Calu3 (cell line): Measurements from ENCODE around the gene CELSR1. TPM values are rescaled to one million over a fixed set of nuclear protein-coding genes. Genes with fewer than 3 reads are reported as not detected.

Source experiments
- BruUV-seq: library from RNA; stranded (reverse); fragments of 400-500 nt; replicated peaks from 2 replicates; lab custom pipeline; 2021; lab: Mats Ljungman, UMichigan
- CTCF ChIA-PET: fragments of 300-600 bp; sonication (Branson Sonifier 250); formaldehyde crosslinking; loops from one replicate; lab custom pipeline; 2022; ENCODE audit warnings: antibody characterized with exemption; lab: Charles Lee
- DNase-seq: peaks from one replicate; pipeline ENCODE4 v3.0.0; 2022
- H3K27ac Mint-ChIP-seq: one replicate; pipeline ENCODE4 v1.8.0; 2022; ENCODE audit warnings: mixed read lengths; ENCODE audit not compliant: unreplicated experiment
- H3K27me3 Mint-ChIP-seq: one replicate; pipeline ENCODE4 v1.8.0; 2022; ENCODE audit warnings: mixed read lengths; ENCODE audit not compliant: unreplicated experiment
- H3K36me3 Mint-ChIP-seq: one replicate; pipeline ENCODE4 v1.8.0; 2022; ENCODE audit warnings: mild to moderate bottlenecking, moderate library complexity, mixed read lengths; ENCODE audit not compliant: insufficient read depth, unreplicated experiment
- H3K4me1 Mint-ChIP-seq: one replicate; pipeline ENCODE4 v1.8.0; 2022; ENCODE audit warnings: mild to moderate bottlenecking, low read depth, mixed read lengths; ENCODE audit not compliant: unreplicated experiment
- H3K4me3 Mint-ChIP-seq: one replicate; pipeline ENCODE4 v1.8.0; 2022; ENCODE audit warnings: mild to moderate bottlenecking, low read depth, moderate library complexity, mixed read lengths; ENCODE audit not compliant: unreplicated experiment
- H3K9me3 Mint-ChIP-seq: one replicate; pipeline ENCODE4 v1.8.0; 2022; ENCODE audit warnings: low read depth, mixed read lengths; ENCODE audit not compliant: unreplicated experiment
- intact Hi-C: fragments of 100-400 bp; cut with micrococcal nuclease; formaldehyde crosslinking; loops from one replicate; pipeline ENCODE4 v1.10.0; 2022; ENCODE audit not compliant: unreplicated experiment
- total RNA-seq: library from RNA; stranded (reverse); gene quantifications from 2 replicates; pipeline ENCODE4 v1.2.3, GENCODE V29; 2022
- TF ChIP-seq, protein P1 (sequence below): fragments of 200-600 bp; IDR thresholded peaks from one replicate; pipeline ENCODE4 v1.8.0; 2022; ENCODE audit warnings: antibody characterized with exemption; ENCODE audit not compliant: unreplicated experiment

CELSR1 gene
- total RNA-seq, 1 experiment from 2014 or later: 45.5 TPM

DNA sequence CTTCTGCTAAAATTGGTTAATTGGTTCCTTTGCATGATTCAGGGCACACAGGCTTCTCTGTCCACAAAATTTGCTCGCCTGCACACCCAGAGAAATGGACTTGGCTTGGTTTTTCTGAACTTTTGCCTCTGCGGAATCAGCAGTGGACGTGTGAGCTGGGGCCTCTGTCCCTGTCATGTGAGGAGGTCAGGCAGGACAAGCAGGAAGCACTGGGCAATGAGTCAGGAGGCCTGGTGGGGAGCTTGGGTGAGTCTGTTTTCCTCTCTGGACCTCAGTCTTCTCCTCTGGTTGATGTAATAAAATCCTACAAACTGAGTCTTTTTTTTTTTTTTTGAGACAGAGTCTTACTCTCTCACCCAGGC is 10.4 kb upstream of the CELSR1 start:
- CTCF ChIA-PET: interaction anchor here (0.6 to 2.6 kb wide), 4 partner anchors 16 to 180 kb away, joined by 3 to 12 read pairs (median 6); no protein-coding TSS in a partner anchor
- intact Hi-C loops: no loop called here
- Mint-ChIP-seq H3K36me3 (peaks cover 15% of the 10 kb centered on the region), H3K27me3 (no peaks in the 10 kb centered on the region), H3K4me1 (peaks cover 33% of the 10 kb centered on the region), H3K9me3 (no peaks in the 10 kb centered on the region), H3K4me3 (peak overlapping the region; percentile 29), H3K27ac (peak overlapping the region; percentile 68)
- TF ChIP-seq, protein P1, sequence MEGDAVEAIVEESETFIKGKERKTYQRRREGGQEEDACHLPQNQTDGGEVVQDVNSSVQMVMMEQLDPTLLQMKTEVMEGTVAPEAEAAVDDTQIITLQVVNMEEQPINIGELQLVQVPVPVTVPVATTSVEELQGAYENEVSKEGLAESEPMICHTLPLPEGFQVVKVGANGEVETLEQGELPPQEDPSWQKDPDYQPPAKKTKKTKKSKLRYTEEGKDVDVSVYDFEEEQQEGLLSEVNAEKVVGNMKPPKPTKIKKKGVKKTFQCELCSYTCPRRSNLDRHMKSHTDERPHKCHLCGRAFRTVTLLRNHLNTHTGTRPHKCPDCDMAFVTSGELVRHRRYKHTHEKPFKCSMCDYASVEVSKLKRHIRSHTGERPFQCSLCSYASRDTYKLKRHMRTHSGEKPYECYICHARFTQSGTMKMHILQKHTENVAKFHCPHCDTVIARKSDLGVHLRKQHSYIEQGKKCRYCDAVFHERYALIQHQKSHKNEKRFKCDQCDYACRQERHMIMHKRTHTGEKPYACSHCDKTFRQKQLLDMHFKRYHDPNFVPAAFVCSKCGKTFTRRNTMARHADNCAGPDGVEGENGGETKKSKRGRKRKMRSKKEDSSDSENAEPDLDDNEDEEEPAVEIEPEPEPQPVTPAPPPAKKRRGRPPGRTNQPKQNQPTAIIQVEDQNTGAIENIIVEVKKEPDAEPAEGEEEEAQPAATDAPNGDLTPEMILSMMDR: no peak
- peak; percentile 63 for DNase-seq
- BruUV-seq: no TSS peak

DNA sequence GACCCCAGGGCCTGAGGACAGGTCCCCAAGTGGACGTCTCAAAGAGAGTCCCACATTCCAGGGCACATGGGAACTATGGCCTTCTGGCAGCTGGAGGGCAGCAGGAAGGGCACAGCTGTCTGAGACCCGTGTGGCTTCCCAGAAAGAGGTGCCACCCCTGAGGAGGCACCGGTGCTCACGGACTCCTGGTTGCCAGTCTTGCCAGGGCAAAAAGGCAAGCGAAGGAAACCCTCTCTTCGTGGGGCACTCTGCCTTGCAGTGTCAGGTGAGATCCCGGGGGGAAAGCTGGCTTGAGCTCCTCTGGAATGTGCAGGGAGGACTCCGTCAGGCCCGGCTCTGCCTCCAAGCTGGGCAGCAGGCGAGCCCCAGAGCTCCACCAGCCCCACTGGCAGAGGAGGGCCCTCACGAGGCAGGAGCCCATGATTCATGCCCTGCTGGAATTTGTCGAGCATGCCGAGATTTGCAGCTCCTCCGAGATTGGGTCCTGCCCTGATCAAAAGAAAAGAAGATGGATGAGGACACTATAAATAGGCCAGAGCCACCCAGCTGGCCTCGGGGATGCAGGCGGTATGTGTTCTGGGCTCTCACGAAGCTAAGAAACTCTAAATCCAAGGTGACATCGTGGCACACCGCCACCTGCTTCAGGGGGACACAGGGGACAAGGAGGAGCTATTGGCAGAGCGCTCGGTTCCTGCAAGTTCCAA is 9.9 kb upstream of the CELSR1 start:
- Mint-ChIP-seq H3K9me3 (no peaks in the 10 kb centered on the region), H3K27me3 (no peaks in the 10 kb centered on the region), H3K4me1 (peaks cover 33% of the 10 kb centered on the region), H3K36me3 (peaks cover 18% of the 10 kb centered on the region), H3K27ac (peak overlapping the region; percentile 68), H3K4me3 (peak overlapping the region; percentile 29)
- CTCF ChIA-PET: interaction anchor here (0.6 to 2.6 kb wide), 5 partner anchors 15 to 180 kb away, joined by 3 to 12 read pairs (median 3); no protein-coding TSS in a partner anchor
- intact Hi-C loops: no loop called here
- TF ChIP-seq, protein P1: no peak
- peak; percentile 34 for DNase-seq
- no TSS peak for BruUV-seq

DNA sequence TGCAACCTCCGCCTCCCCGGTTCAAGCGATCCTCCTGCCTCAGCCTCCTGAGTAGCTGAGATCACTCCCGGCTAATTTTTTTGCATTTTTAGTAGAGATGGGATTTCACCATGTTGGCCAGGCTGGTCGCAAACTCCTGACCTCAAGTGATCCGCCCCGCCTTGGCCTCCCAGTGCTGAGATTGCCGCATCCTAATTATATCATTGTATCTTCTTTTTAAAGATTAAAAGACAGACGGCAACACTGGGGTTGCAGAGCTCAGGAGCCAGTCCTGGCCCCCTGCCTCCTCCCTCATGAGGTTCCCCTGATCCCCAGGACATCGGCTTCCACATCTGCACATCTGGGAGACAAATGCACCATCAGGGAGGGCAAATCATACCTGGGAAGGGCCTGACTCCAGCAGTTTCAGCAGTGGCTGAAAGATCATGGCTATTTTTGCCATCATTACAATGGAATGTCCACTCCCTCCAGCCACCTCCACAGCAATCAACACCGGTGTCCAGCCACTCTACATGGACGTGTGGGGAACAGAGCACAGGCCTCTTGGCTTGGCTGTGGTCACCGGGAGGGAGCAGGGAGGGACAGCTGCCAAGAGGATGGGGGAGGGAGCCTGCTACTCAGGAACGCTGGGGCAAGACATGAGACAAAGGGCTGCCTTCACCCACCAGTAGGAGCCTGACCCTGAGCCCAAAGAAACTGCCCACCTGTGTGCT is 9.2 kb upstream of the CELSR1 start:
- intact Hi-C loops: no loop called here
- Mint-ChIP-seq H3K4me3 (no peak overlapping the region), H3K4me1 (peaks cover 33% of the 10 kb centered on the region), H3K27ac (peak overlapping the region; percentile 68), H3K9me3 (no peaks in the 10 kb centered on the region), H3K27me3 (no peaks in the 10 kb centered on the region), H3K36me3 (peaks cover 21% of the 10 kb centered on the region)
- CTCF ChIA-PET: interaction anchor here (0.7 to 2.6 kb wide), 3 partner anchors 17 to 179 kb away, joined by 3 to 12 read pairs (median 10); no protein-coding TSS in a partner anchor
- BruUV-seq: no TSS peak
- TF ChIP-seq, protein P1: no peak
- peak; percentile 62 for DNase-seq

DNA sequence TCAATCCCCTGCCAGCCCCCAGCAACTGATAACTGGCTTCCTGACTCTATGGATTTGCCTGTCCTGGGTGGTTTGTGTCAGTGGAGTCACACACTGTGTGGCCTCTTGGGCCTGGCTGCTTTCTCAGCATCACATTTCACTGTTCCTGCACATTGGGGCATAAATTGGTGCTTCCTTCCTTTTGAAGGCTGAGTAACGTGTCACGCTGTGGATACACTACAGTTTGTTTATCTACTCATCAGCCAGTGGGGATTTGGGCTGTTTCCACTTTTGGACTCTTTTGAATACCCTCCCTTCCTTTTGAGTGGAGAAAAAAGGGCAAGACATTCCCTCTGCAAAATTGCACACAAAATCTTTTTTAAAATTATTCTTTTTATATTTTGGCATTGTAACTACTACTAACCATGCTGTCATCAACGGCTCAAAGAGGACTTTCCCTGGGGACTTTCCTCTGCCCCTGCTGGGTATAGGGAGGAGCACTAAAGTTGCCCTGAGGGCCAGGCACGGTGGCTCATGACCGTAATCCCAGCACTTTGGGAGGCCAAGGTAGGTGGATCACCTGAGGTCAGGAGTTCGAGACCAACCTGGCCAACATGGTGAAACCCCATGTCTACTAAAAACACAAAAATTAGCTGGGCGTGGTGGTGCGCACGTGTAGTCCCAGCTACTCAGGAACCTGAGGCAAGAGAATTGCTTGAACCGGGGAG is 7.8 kb upstream of the CELSR1 start:
- Mint-ChIP-seq H3K36me3 (peaks cover 21% of the 10 kb centered on the region), H3K4me3 (no peak overlapping the region), H3K27me3 (no peaks in the 10 kb centered on the region), H3K4me1 (peaks cover 33% of the 10 kb centered on the region), H3K27ac (peak overlapping the region; percentile 61), H3K9me3 (no peaks in the 10 kb centered on the region)
- DNase-seq: no peak
- intact Hi-C loops: no loop called here
- TF ChIP-seq, protein P1: no peak
- no TSS peak for BruUV-seq
- CTCF ChIA-PET: no interaction called here
